ENCODE data around the gene BTBD16.

GRCh38 chr10:122362621-122363020 is 91.5 kb downstream of the BTBD16 start:
- TF ChIP-seq CTCF (conservative IDR thresholded peaks at IDR 0.05; ENCODE audit: low read depth, low read length) (no peak), POLR2A (IDR thresholded peaks at IDR 0.05; ENCODE audit: low read depth, low read length) (no peak), RCOR1 (IDR thresholded peaks at IDR 0.05; ENCODE audit: insufficient replicate concordance, low read length) (no peak), USF2 (IDR thresholded peaks at IDR 0.05; ENCODE audit: low read depth, low read length) (no peak), CEBPB (IDR thresholded peaks at IDR 0.05; ENCODE audit: low read depth, low read length) (no peak), SMC3 (IDR thresholded peaks at IDR 0.05; ENCODE audit: low read depth, low read length) (no peak), RFX5 (IDR thresholded peaks at IDR 0.05; ENCODE audit: low read depth, low read length) (no peak), MXI1 (IDR thresholded peaks at IDR 0.05; ENCODE audit: borderline replicate concordance, low read depth, low read length) (no peak), FOS (IDR thresholded peaks at IDR 0.05; ENCODE audit: low read depth, low read length) (no peak)
- TF ChIP-seq, protein P1, sequence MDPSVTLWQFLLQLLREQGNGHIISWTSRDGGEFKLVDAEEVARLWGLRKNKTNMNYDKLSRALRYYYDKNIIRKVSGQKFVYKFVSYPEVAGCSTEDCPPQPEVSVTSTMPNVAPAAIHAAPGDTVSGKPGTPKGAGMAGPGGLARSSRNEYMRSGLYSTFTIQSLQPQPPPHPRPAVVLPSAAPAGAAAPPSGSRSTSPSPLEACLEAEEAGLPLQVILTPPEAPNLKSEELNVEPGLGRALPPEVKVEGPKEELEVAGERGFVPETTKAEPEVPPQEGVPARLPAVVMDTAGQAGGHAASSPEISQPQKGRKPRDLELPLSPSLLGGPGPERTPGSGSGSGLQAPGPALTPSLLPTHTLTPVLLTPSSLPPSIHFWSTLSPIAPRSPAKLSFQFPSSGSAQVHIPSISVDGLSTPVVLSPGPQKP (IDR thresholded peaks at IDR 0.05; ENCODE audit: borderline replicate concordance, low read depth, low read length) = no peak

Measured in IMR-90 (cell line).